Activated CD4-positive, alpha-beta T cell treated with anti-CD3 and anti-CD28 coated beads, Interleukin-2, amount 50 U/mL, for 16 hours (primary cell): Measurements from ENCODE around the gene GPLD1.

Source experiments
- DNase-seq: peaks from one replicate; pipeline ENCODE4 v3.0.0-alpha.2; 2020

GPLD1 gene

GRCh38 chr6:24497254-24497970 lies 8.0 kb upstream of the GPLD1 start:
- DNase-seq, result no peak

- DNase-seq, result peak; percentile 70
These were observed 5.7 kb upstream of the GPLD1 start, which contains the start of gene ALDH5A1 for GRCh38 chr6:24494821-24495795. TSS of gene ALDH5A1 (plus strand) at chr6:24494969. CDS start at chr6:24494997, 28 bp downstream.

GRCh38 chr6:24493945-24494820 lies 4.8 kb upstream of the GPLD1 start:
- no peak for DNase-seq

GRCh38 chr6:24492475-24492874 lies 3.1 kb upstream of the GPLD1 start:
- DNase-seq, result no peak

DNA sequence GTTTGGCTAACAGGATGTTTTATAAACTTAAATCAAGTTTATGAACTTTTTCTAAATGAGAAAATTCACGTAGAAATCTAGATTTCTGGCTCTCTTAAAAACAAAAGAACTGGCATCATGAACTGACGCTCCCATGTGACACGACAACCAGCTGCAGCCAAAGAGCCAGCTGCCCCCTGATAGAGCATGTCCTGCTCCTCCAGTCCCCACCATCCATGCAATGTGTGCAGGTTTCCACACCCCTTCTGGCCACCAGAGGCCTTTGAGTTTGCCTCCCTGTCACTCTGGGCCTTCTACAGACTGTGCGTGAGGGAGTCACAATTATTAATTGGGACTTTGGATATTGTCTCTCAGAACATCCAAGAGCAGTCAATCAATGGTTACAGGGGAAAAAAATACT lies 1.6 kb upstream of the GPLD1 start:
- DNase-seq, result no peak

GRCh38 chr6:24489881-24490280 lies 503 bp upstream of the GPLD1 start:
- DNase-seq, result no peak

GRCh38 chr6:24486065-24486464 lies 3.3 kb downstream of the GPLD1 start:
- DNase-seq, result peak; percentile 12

- DNase-seq, result no peak
These were observed 4.6 kb downstream of the GPLD1 start for GRCh38 chr6:24484657-24485323.

DNA sequence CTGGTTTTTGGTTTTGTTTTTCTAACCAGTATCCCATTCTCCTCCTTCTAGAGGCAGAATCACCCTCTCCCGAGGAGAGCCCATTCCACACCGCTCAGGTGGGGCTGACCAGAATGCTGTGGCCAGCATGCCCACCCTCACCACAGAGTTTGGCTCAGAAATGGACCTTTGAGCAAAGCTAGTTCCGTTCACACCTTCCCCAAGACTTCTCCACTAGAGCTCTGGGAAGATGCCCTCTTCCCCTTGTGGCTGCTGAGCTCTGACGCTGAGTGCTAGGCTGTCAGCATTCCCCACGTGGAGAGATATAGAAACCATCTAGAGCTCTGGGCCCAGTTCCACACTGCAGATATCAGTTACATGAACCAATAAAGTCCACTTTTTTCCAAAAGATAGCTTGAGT lies 7.9 kb downstream of the GPLD1 start:
- DNase-seq, result no peak

DNA sequence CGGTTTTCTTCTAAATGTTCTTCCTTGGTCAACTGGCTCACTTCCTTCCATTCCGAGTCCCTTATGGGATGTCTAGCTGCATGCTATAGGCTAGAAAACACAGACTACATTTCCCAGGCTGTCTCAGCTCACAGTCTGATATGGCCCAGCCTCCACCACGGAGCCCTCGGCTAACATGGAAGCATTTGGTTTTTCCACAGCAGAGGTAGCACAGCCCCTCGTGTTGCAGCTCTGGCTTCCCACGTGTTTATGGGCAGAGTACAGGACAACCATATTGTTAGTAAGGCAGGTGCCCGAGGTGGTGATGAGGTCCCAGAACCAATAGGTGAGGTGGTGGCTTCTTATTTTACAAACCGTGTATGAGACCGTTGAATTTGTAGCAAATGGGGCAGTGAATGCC lies 8.7 kb downstream of the GPLD1 start:
- DNase-seq, result no peak

- DNase-seq, result no peak
These were observed 10.5 kb downstream of the GPLD1 start for GRCh38 chr6:24478903-24479302.

DNA sequence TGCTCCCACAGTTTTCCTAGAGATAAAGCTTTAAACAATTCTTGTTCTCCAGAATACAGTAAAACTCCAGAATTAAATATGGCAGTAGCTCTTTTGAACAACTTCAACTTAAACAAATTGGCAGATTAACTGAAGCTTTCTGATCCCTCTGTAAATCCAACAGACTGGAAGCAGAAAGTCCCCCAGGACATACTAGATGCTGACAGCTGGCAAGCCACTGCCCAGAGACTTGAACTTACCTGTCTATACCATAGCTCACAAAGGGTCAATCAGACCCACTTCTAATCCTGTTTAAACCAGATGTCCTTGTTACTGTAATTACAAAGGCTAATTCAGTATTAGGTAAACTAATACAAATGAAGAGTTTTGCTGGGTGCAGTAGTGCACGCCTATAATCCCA lies 12.3 kb downstream of the GPLD1 start:
- DNase-seq, result no peak

- no peak for DNase-seq
These were observed 12.7 kb downstream of the GPLD1 start for GRCh38 chr6:24476631-24477030.

DNA sequence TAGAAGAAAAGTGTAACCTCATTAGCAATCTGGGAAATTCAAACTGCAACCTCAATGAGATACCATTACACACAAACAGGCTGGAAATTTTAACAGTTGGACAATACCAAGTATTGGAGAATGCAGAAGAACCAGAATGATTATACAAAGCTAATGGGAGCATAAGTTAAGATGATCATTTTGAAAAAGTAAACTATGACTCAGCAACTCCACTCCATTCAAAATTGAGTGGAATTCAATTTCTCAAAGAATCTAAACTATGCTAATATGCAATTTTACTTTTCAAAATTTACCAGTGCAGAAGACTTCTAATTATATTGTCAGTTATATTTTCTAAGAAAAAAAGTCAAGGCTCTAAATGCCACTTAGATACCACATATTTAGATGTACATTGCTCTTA lies 17.2 kb downstream of the GPLD1 start:
- no peak for DNase-seq

DNA sequence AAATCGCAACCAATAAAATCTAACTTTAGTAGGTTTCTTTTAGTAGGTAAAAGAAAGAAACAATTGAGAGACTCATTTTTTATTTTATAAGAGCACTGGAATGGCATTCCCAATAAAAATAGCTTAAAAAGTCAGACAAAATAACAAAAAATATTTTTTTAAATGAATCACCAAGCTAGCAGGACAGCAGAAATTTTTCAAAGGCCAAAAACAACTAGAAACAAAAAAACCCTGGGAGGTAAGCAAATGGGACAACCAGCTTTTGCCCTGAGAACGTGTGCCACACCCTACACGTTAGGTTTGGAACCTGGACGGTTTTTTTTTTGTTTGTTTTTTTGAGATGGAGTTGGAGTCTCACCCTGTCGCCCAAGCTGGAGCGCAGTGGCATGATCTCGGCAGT lies 19.6 kb downstream of the GPLD1 start:
- no peak for DNase-seq

DNA sequence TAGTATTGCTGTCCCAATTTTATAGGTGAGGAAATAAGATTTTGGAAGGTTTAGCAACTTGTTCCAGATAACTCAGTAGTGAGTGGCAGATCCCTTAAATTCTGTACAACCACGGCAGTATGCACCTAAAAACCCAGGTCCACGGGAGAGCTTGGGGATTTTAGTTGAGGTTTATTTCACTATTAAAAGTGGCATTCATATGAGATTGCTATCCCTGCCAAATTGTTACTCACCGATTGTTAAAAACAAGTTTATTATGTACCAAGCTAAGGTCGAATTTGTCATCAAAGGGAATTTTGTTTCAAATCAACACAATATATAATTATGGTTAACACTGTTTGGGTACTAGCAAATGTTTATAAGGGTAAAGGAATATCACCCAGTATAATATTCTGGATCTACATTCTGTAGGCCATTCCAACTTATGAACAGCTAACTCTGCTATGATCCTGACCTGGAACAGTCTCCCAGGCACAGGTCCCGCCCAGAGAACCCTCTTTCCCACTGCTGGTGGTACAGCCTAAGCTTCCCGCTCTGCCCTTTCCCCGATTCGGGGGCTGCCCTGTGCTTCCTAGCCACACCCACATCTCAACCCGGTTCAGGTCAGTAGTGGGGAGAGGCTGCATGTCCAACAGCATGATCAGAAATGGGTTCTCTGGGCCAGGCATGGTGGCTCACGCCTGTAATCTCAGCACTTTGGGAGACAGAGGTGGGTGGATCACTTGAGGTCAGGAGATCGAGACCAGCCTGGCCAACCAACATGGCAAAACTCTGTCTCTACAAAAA lies 24.9 kb downstream of the GPLD1 start:
- no peak for DNase-seq

DNA sequence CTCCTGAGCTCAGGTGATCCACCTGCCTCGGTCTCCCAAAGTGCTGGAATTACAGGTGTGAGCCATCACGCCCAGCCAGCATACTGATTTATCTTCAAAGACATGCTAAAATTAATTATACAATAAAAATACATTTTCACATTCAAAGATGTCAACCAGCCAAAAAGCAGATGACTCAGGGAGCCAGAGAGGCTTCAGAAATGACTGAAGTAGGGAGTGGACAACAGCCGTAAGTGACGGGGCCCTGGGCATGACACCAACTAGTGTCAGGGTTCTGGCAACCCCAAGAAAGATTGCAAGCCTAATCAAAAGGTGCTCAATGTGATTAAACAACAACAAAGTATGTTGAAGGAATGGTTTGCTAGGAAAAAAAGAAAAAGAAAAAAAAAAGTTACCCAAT lies 28.4 kb downstream of the GPLD1 start:
- DNase-seq, result no peak

- no peak for DNase-seq
These were observed 30.4 kb downstream of the GPLD1 start for GRCh38 chr6:24458941-24459340.

DNA sequence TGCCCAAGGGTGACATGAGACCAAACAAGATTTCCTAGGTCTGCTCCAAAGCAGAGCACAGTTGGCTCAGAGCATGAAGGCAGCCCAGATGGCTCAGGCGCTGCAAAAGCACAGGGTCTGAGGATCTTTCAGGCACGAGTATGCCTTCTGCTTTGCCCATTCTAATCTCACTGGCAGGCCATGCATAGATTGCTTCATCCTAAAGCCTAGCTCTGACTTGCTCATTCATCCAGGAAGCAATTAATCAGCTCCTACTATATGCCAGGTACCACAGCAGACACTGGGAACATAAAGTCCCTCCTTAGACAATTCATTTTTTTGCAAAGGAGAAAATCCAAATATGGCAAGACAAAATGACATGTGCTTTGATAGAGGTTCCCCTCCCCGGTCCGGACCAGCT lies 31.2 kb downstream of the GPLD1 start:
- no peak for DNase-seq

DNA sequence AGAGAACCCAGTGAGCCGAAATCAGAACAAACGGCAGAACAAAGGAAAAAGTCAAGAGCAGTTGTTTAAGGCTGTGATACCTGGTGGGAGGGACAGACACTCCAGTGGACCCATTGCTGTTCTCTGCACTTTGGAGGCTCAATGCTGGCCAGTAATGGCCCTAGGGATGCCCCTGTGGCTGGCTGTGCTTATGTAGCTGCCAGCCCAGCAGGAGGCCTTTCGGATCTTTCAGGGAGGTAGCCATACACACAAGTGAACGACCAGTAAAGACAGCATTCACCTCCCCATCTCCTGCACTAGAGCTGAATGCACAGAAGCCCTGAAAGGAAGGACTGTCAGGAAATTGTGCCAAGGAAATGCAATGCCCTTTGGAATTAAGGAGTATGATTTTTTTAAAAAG lies 34.3 kb downstream of the GPLD1 start:
- no peak for DNase-seq

GRCh38 chr6:24454452-24454851 lies 34.9 kb downstream of the GPLD1 start:
- no peak for DNase-seq

GRCh38 chr6:24453921-24454320 lies 35.5 kb downstream of the GPLD1 start:
- DNase-seq, result no peak
